ENCODE data around the gene BUB3. TPM values are rescaled to one million over a fixed set of nuclear protein-coding genes. Genes with fewer than 3 reads are reported as not detected.
"Not testable (repeated sequence)": the region's sequence is repeated elsewhere in the genome, so short reads cannot be mapped to it uniquely, and the experiment has no call there.

BUB3 gene
- total RNA-seq, 1 experiment from 2014 or later, result 113 TPM

- no peaks in the 10 kb centered on the region for H3K9me3 Mint-ChIP-seq (ENCODE audit: low read depth, unreplicated experiment)
- no peak for DNase-seq
- H3K27ac Mint-ChIP-seq (ENCODE audit: unreplicated experiment), result no peak overlapping the region
- intact Hi-C loops (cut with micrococcal nuclease; ENCODE audit: unreplicated experiment), result no loop called here
- H3K4me1 Mint-ChIP-seq (ENCODE audit: low read depth, unreplicated experiment), result no peaks in the 10 kb centered on the region
- H3K36me3 Mint-ChIP-seq (ENCODE audit: insufficient read depth, unreplicated experiment), result peaks cover 9% of the 10 kb centered on the region
- H3K4me3 Mint-ChIP-seq (ENCODE audit: low read depth, unreplicated experiment), result no peak overlapping the region
- H3K27me3 Mint-ChIP-seq (ENCODE audit: unreplicated experiment), result no peaks in the 10 kb centered on the region
- TF ChIP-seq CTCF (IDR thresholded peaks at IDR 0.05; ENCODE audit: unreplicated experiment), result no peak
- CTCF ChIA-PET, result no interaction called here
- BruUV-seq (replicated peaks), result no TSS peak
Observed at GRCh38 chr10:123166618-123167017, 12.4 kb downstream of the BUB3 start.

GRCh38 chr10:123170961-123171360 is 16.8 kb downstream of the BUB3 start:
- no TSS peak for BruUV-seq (replicated peaks)
- CTCF ChIA-PET, result no interaction called here
- no peak for TF ChIP-seq CTCF (IDR thresholded peaks at IDR 0.05; ENCODE audit: unreplicated experiment)
- no peak overlapping the region for H3K4me3 Mint-ChIP-seq (ENCODE audit: low read depth, unreplicated experiment)
- H3K9me3 Mint-ChIP-seq (ENCODE audit: low read depth, unreplicated experiment), result no peaks in the 10 kb centered on the region
- no peak for DNase-seq
- peaks cover 6% of the 10 kb centered on the region for H3K36me3 Mint-ChIP-seq (ENCODE audit: insufficient read depth, unreplicated experiment)
- no peaks in the 10 kb centered on the region for H3K4me1 Mint-ChIP-seq (ENCODE audit: low read depth, unreplicated experiment)
- intact Hi-C loops (cut with micrococcal nuclease; ENCODE audit: unreplicated experiment), result no loop called here
- no peak overlapping the region for H3K27ac Mint-ChIP-seq (ENCODE audit: unreplicated experiment)
- H3K27me3 Mint-ChIP-seq (ENCODE audit: unreplicated experiment), result no peaks in the 10 kb centered on the region

- CTCF ChIA-PET; intact Hi-C loops (cut with micrococcal nuclease; ENCODE audit: unreplicated experiment); H3K4me1 Mint-ChIP-seq (ENCODE audit: low read depth, unreplicated experiment); H3K36me3 Mint-ChIP-seq (ENCODE audit: insufficient read depth, unreplicated experiment); BruUV-seq (replicated peaks); H3K4me3 Mint-ChIP-seq (ENCODE audit: low read depth, unreplicated experiment); H3K27me3 Mint-ChIP-seq (ENCODE audit: unreplicated experiment); DNase-seq; H3K9me3 Mint-ChIP-seq (ENCODE audit: low read depth, unreplicated experiment); H3K27ac Mint-ChIP-seq (ENCODE audit: unreplicated experiment): not testable (repeated sequence)
Observed at GRCh38 chr10:123171616-123172015, 17.4 kb downstream of the BUB3 start.

DNA sequence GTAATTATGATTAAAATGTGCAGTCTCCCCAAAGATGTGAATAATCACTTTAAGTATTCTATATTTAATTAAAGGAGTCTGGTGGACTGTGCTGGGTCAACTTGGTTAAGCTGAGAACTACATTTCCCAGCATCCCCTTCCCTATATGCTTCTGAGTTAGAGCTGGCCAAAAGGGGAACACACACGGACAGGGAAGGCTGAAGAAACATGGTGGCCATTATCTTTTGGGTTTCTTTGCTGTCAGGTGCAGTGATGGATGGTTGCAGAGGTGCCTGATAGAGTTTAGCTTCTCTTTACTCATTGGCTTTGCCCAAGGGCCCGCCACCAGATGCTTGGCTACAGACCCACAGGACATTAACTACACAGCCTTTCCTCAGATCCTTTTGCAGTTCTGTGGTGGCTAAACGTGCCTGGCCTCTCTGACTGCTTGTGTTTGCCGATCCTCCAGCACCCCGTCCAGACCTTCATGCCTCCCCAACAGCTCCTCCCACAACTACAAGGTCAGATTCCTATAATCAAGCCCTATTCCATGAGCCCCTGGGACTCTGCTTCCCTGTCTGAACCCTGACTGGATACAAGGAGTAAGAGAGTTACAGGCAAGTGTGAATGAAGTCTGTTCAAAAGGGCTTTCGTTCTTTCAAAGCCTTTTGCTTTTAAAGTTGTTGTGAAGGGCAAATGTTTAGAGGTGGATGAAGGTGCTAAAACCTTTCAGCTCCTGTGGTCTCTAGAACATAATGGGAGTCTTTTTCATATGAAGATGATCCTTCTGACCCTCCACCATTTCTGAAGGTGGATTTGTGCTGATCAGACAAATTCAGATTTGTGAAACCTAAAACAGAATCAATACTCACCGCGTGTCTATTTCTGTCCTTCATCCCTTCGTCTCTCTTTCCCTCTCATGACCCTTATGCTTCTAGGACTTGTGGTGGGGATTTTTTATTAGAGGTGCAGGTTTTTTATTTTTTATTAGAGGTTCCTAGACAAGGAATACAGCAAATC is 21.5 kb downstream of the BUB3 start:
- Mint-ChIP-seq H3K4me3 (ENCODE audit: low read depth, unreplicated experiment) (no peak overlapping the region), H3K27me3 (ENCODE audit: unreplicated experiment) (no peaks in the 10 kb centered on the region), H3K36me3 (ENCODE audit: insufficient read depth, unreplicated experiment) (peaks cover 6% of the 10 kb centered on the region), H3K4me1 (ENCODE audit: low read depth, unreplicated experiment) (no peaks in the 10 kb centered on the region), H3K9me3 (ENCODE audit: low read depth, unreplicated experiment) (no peaks in the 10 kb centered on the region), H3K27ac (ENCODE audit: unreplicated experiment) (no peak overlapping the region)
- CTCF ChIA-PET, result no interaction called here
- TF ChIP-seq CTCF (IDR thresholded peaks at IDR 0.05; ENCODE audit: unreplicated experiment), result no peak
- intact Hi-C loops (cut with micrococcal nuclease; ENCODE audit: unreplicated experiment), result no loop called here
- no peak for DNase-seq
- no TSS peak for BruUV-seq (replicated peaks)

- CTCF ChIA-PET; H3K4me3 Mint-ChIP-seq (ENCODE audit: low read depth, unreplicated experiment); H3K27ac Mint-ChIP-seq (ENCODE audit: unreplicated experiment); H3K36me3 Mint-ChIP-seq (ENCODE audit: insufficient read depth, unreplicated experiment); H3K27me3 Mint-ChIP-seq (ENCODE audit: unreplicated experiment); intact Hi-C loops (cut with micrococcal nuclease; ENCODE audit: unreplicated experiment); H3K4me1 Mint-ChIP-seq (ENCODE audit: low read depth, unreplicated experiment); BruUV-seq (replicated peaks); H3K9me3 Mint-ChIP-seq (ENCODE audit: low read depth, unreplicated experiment); DNase-seq: not testable (repeated sequence)
Observed at GRCh38 chr10:123178390-123178789, 24.2 kb downstream of the BUB3 start.

Data from Calu3 (cell line).